ENCODE measurements around the gene INPP5J.
A peak's percentile ranks its signal among the peaks of the same experiment; 100 is the strongest.

Gene INPP5J

GRCh38 chr22:31083377-31083768 lies 39.4 kb upstream of the INPP5J start:
- Histone ChIP-seq H3K36me3 (ENCODE audit: low read length) (no peaks in the 10 kb centered on the region), H3K4me3 (ENCODE audit: insufficient read depth, low read length, poor library complexity, severe bottlenecking) (peak overlapping the region; percentile 54), H3K4me2 (ENCODE audit: low read depth, low read length, poor library complexity, severe bottlenecking) (peak overlapping the region; percentile 82), H3K27ac (ENCODE audit: low read depth, low read length) (peak overlapping the region; percentile 37), H3F3A (ENCODE audit: insufficient read depth) (peaks cover 12% of the 10 kb centered on the region; the same call in 1 of the 2 replicates), H4K20me1 (ENCODE audit: low read depth, low read length) (no peaks in the 10 kb centered on the region), H3K9ac (ENCODE audit: low read length) (peak overlapping the region; percentile 69), H3K79me2 (ENCODE audit: insufficient read depth, low read length) (no peaks in the 10 kb centered on the region), H3K27me3 (ENCODE audit: low read length) (no peaks in the 10 kb centered on the region), H3K9me2 (replicated peaks; ENCODE audit: insufficient read depth, low read length) (no peaks in the 10 kb centered on the region), H2AFZ (ENCODE audit: low read depth, low read length, severe bottlenecking) (no peak overlapping the region), H3K9me3 (ENCODE audit: insufficient read depth, low read length) (no peaks in the 10 kb centered on the region)
- no peak for TF ChIP-seq EZH2phosphoT487 (conservative IDR thresholded peaks at IDR 0.05; ENCODE audit: low read length)
- no peak for TF ChIP-seq CTCF (IDR thresholded peaks at IDR 0.05; ENCODE audit: insufficient read depth, low read length, poor library complexity, severe bottlenecking)

GRCh38 chr22:31083923-31084810 lies 38.6 kb upstream of the INPP5J start:
- Histone ChIP-seq H3K36me3 (ENCODE audit: low read length) (no peaks in the 10 kb centered on the region), H2AFZ (ENCODE audit: low read depth, low read length, severe bottlenecking) (peak overlapping the region; percentile 25), H3K4me2 (ENCODE audit: low read depth, low read length, poor library complexity, severe bottlenecking) (peak overlapping the region; percentile 82), H3K79me2 (ENCODE audit: insufficient read depth, low read length) (no peaks in the 10 kb centered on the region), H3K9me2 (replicated peaks; ENCODE audit: insufficient read depth, low read length) (no peaks in the 10 kb centered on the region), H3K27ac (ENCODE audit: low read depth, low read length) (peak overlapping the region; percentile 37), H3K27me3 (ENCODE audit: low read length) (no peaks in the 10 kb centered on the region), H3K9me3 (ENCODE audit: insufficient read depth, low read length) (no peaks in the 10 kb centered on the region), H3K9ac (ENCODE audit: low read length) (peak overlapping the region; percentile 69), H3K4me3 (ENCODE audit: insufficient read depth, low read length, poor library complexity, severe bottlenecking) (peak overlapping the region; percentile 54), H3F3A (ENCODE audit: insufficient read depth) (peaks cover 12% of the 10 kb centered on the region; the same call in 1 of the 2 replicates), H4K20me1 (ENCODE audit: low read depth, low read length) (no peaks in the 10 kb centered on the region)
- no peak for TF ChIP-seq CTCF (IDR thresholded peaks at IDR 0.05; ENCODE audit: insufficient read depth, low read length, poor library complexity, severe bottlenecking)
- no peak for TF ChIP-seq EZH2phosphoT487 (conservative IDR thresholded peaks at IDR 0.05; ENCODE audit: low read length)

GRCh38 chr22:31084811-31085492 lies 37.8 kb upstream of the INPP5J start:
- TF ChIP-seq CTCF (IDR thresholded peaks at IDR 0.05; ENCODE audit: insufficient read depth, low read length, poor library complexity, severe bottlenecking): peak; percentile 79
- no peak for TF ChIP-seq EZH2phosphoT487 (conservative IDR thresholded peaks at IDR 0.05; ENCODE audit: low read length)
- Histone ChIP-seq H3K36me3 (ENCODE audit: low read length) (no peaks in the 10 kb centered on the region), H2AFZ (ENCODE audit: low read depth, low read length, severe bottlenecking) (peak overlapping the region; percentile 82), H4K20me1 (ENCODE audit: low read depth, low read length) (no peaks in the 10 kb centered on the region), H3K27me3 (ENCODE audit: low read length) (no peaks in the 10 kb centered on the region), H3K9me3 (ENCODE audit: insufficient read depth, low read length) (no peaks in the 10 kb centered on the region), H3K9me2 (replicated peaks; ENCODE audit: insufficient read depth, low read length) (no peaks in the 10 kb centered on the region), H3K4me3 (ENCODE audit: insufficient read depth, low read length, poor library complexity, severe bottlenecking) (peak overlapping the region; percentile 54), H3K9ac (ENCODE audit: low read length) (peak overlapping the region; percentile 69), H3F3A (ENCODE audit: insufficient read depth) (peaks cover 12% of the 10 kb centered on the region), H3K79me2 (ENCODE audit: insufficient read depth, low read length) (no peaks in the 10 kb centered on the region), H3K4me2 (ENCODE audit: low read depth, low read length, poor library complexity, severe bottlenecking) (peak overlapping the region; percentile 82), H3K27ac (ENCODE audit: low read depth, low read length) (peak overlapping the region; percentile 79)

Measured in SU-DHL-6 (cell line).